ENCODE results near the gene ZNF467. TPM values are rescaled to one million over a fixed set of nuclear protein-coding genes. Genes with fewer than 3 reads are reported as not detected.

ZNF467 gene
- total and polyA plus RNA-seq, 8 donors: 6.3 to 18.6 (median 8.8) TPM

DNA sequence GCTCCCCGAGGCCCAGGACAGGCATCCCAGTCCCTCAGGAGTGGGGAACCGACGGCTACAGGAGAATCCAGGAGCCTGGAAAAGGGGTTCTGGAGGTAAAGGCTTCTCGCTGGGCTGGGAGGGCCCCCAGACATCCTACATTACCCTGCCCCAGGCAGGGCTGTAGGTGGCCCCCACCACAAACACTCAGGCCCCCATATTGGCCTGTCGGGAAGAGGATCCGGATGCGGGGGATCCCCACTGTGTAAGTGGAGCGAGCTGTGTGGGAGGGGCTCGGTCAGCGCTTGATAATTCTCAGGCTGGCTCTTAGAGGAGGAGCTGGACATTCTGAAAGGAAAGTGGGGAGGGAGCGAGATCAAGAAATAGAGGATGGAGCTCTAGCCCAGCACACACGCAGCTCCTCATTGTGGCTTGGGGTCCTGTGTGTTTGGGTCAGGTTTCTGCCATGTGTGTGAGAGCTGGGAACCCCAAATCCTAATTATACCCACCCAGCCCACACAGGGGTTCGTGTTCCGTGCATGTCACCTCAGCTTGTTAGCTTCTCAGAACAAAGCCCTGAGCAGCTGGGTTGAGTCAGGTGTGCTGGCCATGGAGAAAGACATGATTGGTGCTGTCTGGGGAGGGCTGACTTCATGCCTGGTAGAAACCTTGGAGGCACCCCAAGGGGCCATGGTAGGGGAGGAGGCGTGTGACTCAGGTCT is 49.4 kb downstream of the ZNF467 start:
- DNase-seq: no peak
- no peak for FAIRE-seq
- Histone ChIP-seq H3K27ac (no peak overlapping the region), H3K9me3 (no peaks in the 10 kb centered on the region), H3K4me3 (no peak overlapping the region), H3K4me1 (peaks cover 0 to 3% (median 0%) of the 10 kb centered on the region in 3 donors), H3K36me3 (peaks cover 0 to 23% (median 0%) of the 10 kb centered on the region in 3 donors), H3K27me3 (no peaks in the 10 kb centered on the region)
- TF ChIP-seq CTCF (IDR thresholded peaks at IDR 0.05): no peak
- WGBS, 2 donors: 93 to 95% methylated on average over 15 of the region's 15 CpGs
- no peak for ATAC-seq
- intact Hi-C loops (cut with DNase I): no loop called here

DNA sequence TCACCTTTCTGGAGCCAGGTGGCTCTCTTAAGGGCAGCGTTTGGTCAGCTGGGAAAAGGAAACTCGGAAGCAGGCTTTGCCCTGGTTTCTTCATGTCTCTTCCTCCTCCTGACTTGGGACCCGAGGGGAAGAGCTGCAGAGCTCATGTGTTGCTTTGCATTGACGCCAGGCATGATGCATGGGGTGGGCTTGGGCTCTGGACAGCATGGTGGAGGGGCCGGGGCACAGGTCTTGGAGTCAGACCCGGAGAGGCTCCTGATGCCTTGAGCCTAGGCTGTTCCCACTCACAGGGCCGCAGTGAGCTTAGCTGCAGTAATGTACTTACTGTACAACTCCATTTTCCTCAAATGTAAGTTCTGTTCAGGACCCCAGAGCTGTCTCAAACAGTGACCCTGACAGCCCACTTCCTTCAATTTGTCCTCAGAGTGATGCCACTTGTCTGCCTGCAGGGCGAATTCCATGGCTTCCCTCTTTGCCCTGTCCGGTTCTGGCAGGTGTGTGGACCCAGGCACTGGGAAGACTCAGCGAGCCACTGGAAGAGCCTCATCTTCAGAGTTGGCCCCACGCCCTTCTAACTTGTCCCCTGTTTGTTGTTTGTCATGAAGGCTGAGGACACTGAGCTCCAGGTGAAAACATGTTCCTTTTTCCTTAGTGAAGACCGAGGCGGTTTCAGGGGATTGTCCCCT is 50.2 kb downstream of the ZNF467 start:
- no peaks in the 10 kb centered on the region for H3K9me3 ChIP-seq
- FAIRE-seq (no peak), ATAC-seq (no peak), DNase-seq (no peak)
- no peaks in the 10 kb centered on the region for H3K27me3 ChIP-seq
- H3K36me3 ChIP-seq: peaks cover 0 to 17% (median 0%) of the 10 kb centered on the region in 3 donors
- no peak for TF ChIP-seq CTCF (IDR thresholded peaks at IDR 0.05)
- H3K4me1 ChIP-seq: peaks cover 0 to 3% (median 0%) of the 10 kb centered on the region in 3 donors
- intact Hi-C loops (cut with DNase I): no loop called here
- no peak overlapping the region for H3K27ac ChIP-seq
- WGBS, 2 donors: 89 to 93% methylated on average over 13 of the region's 13 CpGs
- no peak overlapping the region for H3K4me3 ChIP-seq

GRCh38 chr7:149722356-149722957 is 50.9 kb downstream of the ZNF467 start:
- Histone ChIP-seq H3K27ac (no peak overlapping the region), H3K4me3 (no peak overlapping the region), H3K9me3 (no peaks in the 10 kb centered on the region), H3K36me3 (peaks cover 0 to 17% (median 0%) of the 10 kb centered on the region in 3 donors), H3K27me3 (no peaks in the 10 kb centered on the region), H3K4me1 (peaks cover 0 to 3% (median 0%) of the 10 kb centered on the region in 3 donors)
- WGBS, 2 donors: 91 to 92% methylated on average over 19 to 20 of the region's 20 CpGs
- intact Hi-C loops (cut with DNase I): no loop called here
- ATAC-seq (no peak), DNase-seq (peak in 1 of 6 donors; percentile 63), FAIRE-seq (no peak)
- TF ChIP-seq CTCF (IDR thresholded peaks at IDR 0.05): no peak

DNA sequence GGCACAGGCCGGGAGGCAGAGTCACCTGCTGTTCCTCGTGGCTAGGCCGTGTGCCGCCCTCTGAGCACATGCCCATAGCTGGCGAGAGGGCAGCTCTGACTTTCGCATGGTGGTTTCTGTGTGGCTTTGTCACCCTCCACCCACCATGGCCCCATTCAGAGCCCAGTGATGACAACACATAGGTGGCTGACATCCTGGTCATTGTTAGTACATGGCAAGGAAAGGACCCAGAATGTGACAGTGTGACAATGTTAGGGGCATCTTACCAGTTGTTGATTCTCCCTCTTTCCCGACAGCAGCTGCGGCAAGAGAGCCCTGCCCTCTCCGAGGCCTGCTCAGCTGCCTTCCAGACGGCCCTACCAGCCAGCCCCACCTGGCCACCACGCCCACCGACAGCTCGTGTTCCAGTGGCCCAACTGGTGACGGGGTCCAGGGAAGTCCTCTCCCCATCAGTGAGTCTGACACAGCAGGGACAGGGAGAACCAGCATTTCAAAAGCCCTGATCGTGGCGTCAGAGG is 52.2 kb downstream of the ZNF467 start:
- intact Hi-C loops (cut with DNase I): no loop called here
- DNase-seq (peak in 1 of 6 donors; percentile 71), ATAC-seq (no peak), FAIRE-seq (no peak)
- no peak overlapping the region for H3K27ac ChIP-seq
- no peak for TF ChIP-seq CTCF (IDR thresholded peaks at IDR 0.05)
- H3K36me3 ChIP-seq: peaks cover 0 to 17% (median 0%) of the 10 kb centered on the region in 3 donors
- 94 to 95% methylated on average over 16 of the region's 16 CpGs for WGBS, 2 donors
- H3K9me3 ChIP-seq: no peaks in the 10 kb centered on the region
- no peak overlapping the region for H3K4me3 ChIP-seq
- H3K27me3 ChIP-seq: no peaks in the 10 kb centered on the region
- peaks cover 0 to 3% (median 0%) of the 10 kb centered on the region in 3 donors for H3K4me1 ChIP-seq

Measured in pancreas (tissue), 10 donors.